K562 (cell line): ENCODE results near the gene BHLHE40. TPM values are rescaled to one million over a fixed set of nuclear protein-coding genes. Genes with fewer than 3 reads are reported as not detected.

ENCODE experiments used
- ATF7 ChIP-seq: fragments of 450-650 bp; IDR thresholded peaks from 2 replicates; pipeline ENCODE4 v1.7.1; 2014; ENCODE audit warnings: mild to moderate bottlenecking, moderate library complexity
- CC2D1A ChIP-seq: fragments of 450-650 bp; IDR thresholded peaks from 2 replicates; pipeline ENCODE4 v1.6.1; 2017; ENCODE audit warnings: mild to moderate bottlenecking
- CXXC5 ChIP-seq: fragments of 250-450 bp; sonication (Bioruptor Pico); IDR thresholded peaks from 2 replicates; pipeline ENCODE4 v1.8.0; 2022; ENCODE audit warnings: inconsistent platforms, mild to moderate bottlenecking, moderate library complexity
- ELF4 ChIP-seq: fragments of 450-650 bp; formaldehyde crosslinking; IDR thresholded peaks from 2 replicates; pipeline ENCODE4 v1.4.0; 2022; ENCODE audit warnings: missing genetic modification characterization
- HDAC1 ChIP-seq, 2 experiments: fragments of 450-650 bp; IDR thresholded peaks; 2 replicates each; pipeline ENCODE4 v1.6.1; 2016 to 2017; ENCODE audit warnings: inconsistent platforms in 1 of 2, mild to moderate bottlenecking in 1 of 2, moderate library complexity in 1 of 2
- HNRNPLL ChIP-seq: fragments of 200-400 bp; formaldehyde crosslinking; IDR thresholded peaks from 2 replicates; pipeline ENCODE4 v1.6.1; 2017; ENCODE audit warnings: low read length, low read depth, mild to moderate bottlenecking; ENCODE audit not compliant: poor library complexity, severe bottlenecking
- JUN ChIP-seq, 2 experiments: sonication (generic) in 1 of 2; formaldehyde crosslinking in 1 of 2; IDR thresholded peaks; 2 replicates each; pipeline versions ENCODE4 v1.6.1 to v1.8.0; 2012 to 2022; ENCODE audit warnings: borderline replicate concordance in 2 of 2, mild to moderate bottlenecking in 2 of 2, improper control_type of control experiment in 1 of 2, low read depth in 1 of 2, low read length in 1 of 2, missing genetic modification reagents in 1 of 2
- MTF1 ChIP-seq: fragments of 250-450 bp; sonication (Bioruptor Pico); IDR thresholded peaks from 2 replicates; pipeline ENCODE4 v1.9.0; 2021; ENCODE audit warnings: moderate library complexity, mild to moderate bottlenecking, inconsistent platforms, borderline replicate concordance
- NFE2 ChIP-seq: IDR thresholded peaks from 2 replicates; pipeline ENCODE4 v1.6.1; 2014; ENCODE audit warnings: antibody characterized with exemption, low read depth
- PPARD ChIP-seq: fragments of 250-450 bp; sonication (Bioruptor Pico); IDR thresholded peaks from 2 replicates; pipeline ENCODE4 v1.8.0; 2022; ENCODE audit warnings: inconsistent platforms, mild to moderate bottlenecking, moderate library complexity
- TBL1XR1 ChIP-seq, 2 experiments: IDR thresholded peaks; 2 replicates each; pipeline ENCODE4 v1.6.1; 2012; ENCODE audit warnings: improper control_type of control experiment in 2 of 2, low read length in 2 of 2, mild to moderate bottlenecking in 1 of 2
- ZNF134 ChIP-seq: fragments of 250-450 bp; sonication (Bioruptor Pico); conservative IDR thresholded peaks from 2 replicates; pipeline ENCODE4 v1.4.0; 2020
- polyA plus RNA-seq, 8 experiments: library from polyadenylated mRNA; depleted of rRNA in 4 of 8; stranded (reverse) in 5 of 8; unstranded in 3 of 8; fragments of >200 nt; fragmentation: Nextera tagmentation in 2 of 8; fragmentation: Illumina TruSeq in 1 of 8; extraction: Ambion mirVana in 2 of 8; extraction: Trizol in 1 of 8; gene quantifications; 2 replicates each; pipeline versions ENCODE4 v1.2.1 to v1.2.3, GENCODE V29; 2011 to 2014; ENCODE audit warnings: inconsistent platforms in 1 of 8, missing spikeins in 1 of 8
- total RNA-seq, 7 experiments: library from RNA; depleted of rRNA in 6 of 7; stranded (reverse); fragments of >200 nt in 6 of 7; fragmentation: Illumina TruSeq in 2 of 7; extraction: Trizol in 2 of 7; gene quantifications; 2 replicates each; pipeline versions ENCODE4 v1.2.1 to v1.2.3, GENCODE V29; 2011 to 2021; ENCODE audit warnings: low replicate concordance in 1 of 7
- TF ChIP-seq, protein P1 (sequence below): fragments of 250-450 bp; sonication (Bioruptor Pico); IDR thresholded peaks from 2 replicates; pipeline ENCODE4 v1.5.0; 2020; ENCODE audit warnings: mild to moderate bottlenecking
- TF ChIP-seq, protein P2 (sequence below): sonication (generic); formaldehyde crosslinking; IDR thresholded peaks from 2 replicates; pipeline ENCODE4 v1.8.0; 2022; ENCODE audit warnings: missing genetic modification reagents, mild to moderate bottlenecking, borderline replicate concordance

The BHLHE40 gene
- total and polyA plus RNA-seq, 9 of the 15 experiments (the other 6 are each of a cell fraction or from before 2014, with no cell fraction given) = 12.0 to 83.9 (median 31.4) TPM

DNA sequence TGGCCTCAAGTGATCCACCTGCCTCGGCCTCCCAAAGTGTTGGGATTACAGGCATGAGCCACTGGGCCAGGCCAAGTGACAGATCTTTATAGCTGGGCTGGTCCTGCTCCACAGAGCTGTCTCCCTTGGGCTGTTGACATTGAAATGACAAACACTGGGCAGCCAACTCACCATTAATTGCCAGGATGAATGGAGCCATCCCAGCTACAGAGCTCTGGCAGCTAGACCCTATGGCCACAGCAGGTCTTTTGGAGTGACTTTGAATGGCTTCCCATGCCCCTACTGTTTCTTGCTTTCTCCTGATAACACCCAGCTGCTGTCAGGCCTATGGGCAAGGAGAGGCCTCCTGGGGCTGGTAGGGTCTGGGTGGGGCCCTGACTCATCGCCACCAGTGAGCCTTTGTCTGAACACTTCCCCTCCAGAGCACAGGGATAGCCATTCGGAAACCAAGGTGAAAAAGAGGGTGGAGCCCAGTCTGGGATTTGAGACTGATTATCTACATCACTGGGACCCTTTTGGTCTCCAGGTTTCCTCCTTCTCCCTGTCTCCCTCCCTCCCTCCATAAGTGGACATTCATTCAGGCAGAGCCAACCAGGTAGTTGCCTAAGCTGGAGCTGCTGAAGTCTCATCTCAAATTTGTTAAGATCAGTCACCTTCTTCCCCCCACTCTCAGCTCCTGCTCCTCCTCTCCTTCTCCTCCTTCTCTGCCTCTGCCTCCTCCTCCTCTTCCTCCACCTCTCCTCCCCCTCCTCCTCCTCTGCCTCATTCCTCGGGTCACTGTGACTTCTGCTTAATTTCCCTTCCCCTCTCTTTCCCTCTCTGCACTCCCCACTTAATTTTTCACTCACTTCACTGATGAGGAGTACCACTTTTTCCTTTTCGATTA is 34.0 kb downstream of the BHLHE40 start (continued):
- TF ChIP-seq NFE2 (peak; percentile 52; the same call in 1 of the 2 replicates), JUN (IDR thresholded peaks at IDR 0.05; ENCODE audit: borderline replicate concordance, low read depth, low read length) (peak; percentile 85), JUN (CRISPR knock-in tag; IDR thresholded peaks at IDR 0.05; ENCODE audit: borderline replicate concordance) (no peak), HNRNPLL (no peak), CC2D1A (no peak), HDAC1 (IDR thresholded peaks at IDR 0.05) (peak in 1 of 2 experiments; percentile 70; a peak in 1 of 4 replicates), PPARD (no peak), CXXC5 (CRISPR knock-in tag) (peak; percentile 23; the same call in 1 of the 2 replicates), ZNF134 (CRISPR knock-in tag) (no peak), TBL1XR1 (IDR thresholded peaks at IDR 0.05; ENCODE audit: low read length in 2 of 2) (peak in 1 of 2 experiments; percentile 62; a peak in 1 of 4 replicates), ELF4 (CRISPR knock-in tag) (peak; percentile 78; the same call in 1 of the 2 replicates), MTF1 (CRISPR knock-in tag) (no peak), ATF7 (0 out of 2 replicates have a peak, but pooled peaks have one; percentile 21)
- TF ChIP-seq, protein P1, sequence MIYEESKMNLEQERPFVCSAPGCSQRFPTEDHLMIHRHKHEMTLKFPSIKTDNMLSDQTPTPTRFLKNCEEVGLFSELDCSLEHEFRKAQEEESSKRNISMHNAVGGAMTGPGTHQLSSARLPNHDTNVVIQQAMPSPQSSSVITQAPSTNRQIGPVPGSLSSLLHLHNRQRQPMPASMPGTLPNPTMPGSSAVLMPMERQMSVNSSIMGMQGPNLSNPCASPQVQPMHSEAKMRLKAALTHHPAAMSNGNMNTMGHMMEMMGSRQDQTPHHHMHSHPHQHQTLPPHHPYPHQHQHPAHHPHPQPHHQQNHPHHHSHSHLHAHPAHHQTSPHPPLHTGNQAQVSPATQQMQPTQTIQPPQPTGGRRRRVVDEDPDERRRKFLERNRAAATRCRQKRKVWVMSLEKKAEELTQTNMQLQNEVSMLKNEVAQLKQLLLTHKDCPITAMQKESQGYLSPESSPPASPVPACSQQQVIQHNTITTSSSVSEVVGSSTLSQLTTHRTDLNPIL (CRISPR knock-in tag) = no peak
- TF ChIP-seq, protein P2, sequence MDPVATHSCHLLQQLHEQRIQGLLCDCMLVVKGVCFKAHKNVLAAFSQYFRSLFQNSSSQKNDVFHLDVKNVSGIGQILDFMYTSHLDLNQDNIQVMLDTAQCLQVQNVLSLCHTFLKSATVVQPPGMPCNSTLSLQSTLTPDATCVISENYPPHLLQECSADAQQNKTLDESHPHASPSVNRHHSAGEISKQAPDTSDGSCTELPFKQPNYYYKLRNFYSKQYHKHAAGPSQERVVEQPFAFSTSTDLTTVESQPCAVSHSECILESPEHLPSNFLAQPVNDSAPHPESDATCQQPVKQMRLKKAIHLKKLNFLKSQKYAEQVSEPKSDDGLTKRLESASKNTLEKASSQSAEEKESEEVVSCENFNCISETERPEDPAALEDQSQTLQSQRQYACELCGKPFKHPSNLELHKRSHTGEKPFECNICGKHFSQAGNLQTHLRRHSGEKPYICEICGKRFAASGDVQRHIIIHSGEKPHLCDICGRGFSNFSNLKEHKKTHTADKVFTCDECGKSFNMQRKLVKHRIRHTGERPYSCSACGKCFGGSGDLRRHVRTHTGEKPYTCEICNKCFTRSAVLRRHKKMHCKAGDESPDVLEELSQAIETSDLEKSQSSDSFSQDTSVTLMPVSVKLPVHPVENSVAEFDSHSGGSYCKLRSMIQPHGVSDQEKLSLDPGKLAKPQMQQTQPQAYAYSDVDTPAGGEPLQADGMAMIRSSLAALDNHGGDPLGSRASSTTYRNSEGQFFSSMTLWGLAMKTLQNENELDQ (CRISPR knock-in tag) = no peak
